NCI-H82 treated with DMSO at 0.1 percent for 48 hours (cell line): Measurements from ENCODE around the gene NUP160.
A peak's percentile ranks its signal among the peaks of the same experiment; 100 is the strongest.
"Not testable (repeated sequence)": the region's sequence is repeated elsewhere in the genome, so short reads cannot be mapped to it uniquely, and the experiment has no call there.

Source experiments
- DNase-seq: peaks from one replicate; lab custom pipeline; 2025; ENCODE audit not compliant: unreplicated experiment; lab: John Stamatoyannopoulos, UW

NUP160 gene, protein sequence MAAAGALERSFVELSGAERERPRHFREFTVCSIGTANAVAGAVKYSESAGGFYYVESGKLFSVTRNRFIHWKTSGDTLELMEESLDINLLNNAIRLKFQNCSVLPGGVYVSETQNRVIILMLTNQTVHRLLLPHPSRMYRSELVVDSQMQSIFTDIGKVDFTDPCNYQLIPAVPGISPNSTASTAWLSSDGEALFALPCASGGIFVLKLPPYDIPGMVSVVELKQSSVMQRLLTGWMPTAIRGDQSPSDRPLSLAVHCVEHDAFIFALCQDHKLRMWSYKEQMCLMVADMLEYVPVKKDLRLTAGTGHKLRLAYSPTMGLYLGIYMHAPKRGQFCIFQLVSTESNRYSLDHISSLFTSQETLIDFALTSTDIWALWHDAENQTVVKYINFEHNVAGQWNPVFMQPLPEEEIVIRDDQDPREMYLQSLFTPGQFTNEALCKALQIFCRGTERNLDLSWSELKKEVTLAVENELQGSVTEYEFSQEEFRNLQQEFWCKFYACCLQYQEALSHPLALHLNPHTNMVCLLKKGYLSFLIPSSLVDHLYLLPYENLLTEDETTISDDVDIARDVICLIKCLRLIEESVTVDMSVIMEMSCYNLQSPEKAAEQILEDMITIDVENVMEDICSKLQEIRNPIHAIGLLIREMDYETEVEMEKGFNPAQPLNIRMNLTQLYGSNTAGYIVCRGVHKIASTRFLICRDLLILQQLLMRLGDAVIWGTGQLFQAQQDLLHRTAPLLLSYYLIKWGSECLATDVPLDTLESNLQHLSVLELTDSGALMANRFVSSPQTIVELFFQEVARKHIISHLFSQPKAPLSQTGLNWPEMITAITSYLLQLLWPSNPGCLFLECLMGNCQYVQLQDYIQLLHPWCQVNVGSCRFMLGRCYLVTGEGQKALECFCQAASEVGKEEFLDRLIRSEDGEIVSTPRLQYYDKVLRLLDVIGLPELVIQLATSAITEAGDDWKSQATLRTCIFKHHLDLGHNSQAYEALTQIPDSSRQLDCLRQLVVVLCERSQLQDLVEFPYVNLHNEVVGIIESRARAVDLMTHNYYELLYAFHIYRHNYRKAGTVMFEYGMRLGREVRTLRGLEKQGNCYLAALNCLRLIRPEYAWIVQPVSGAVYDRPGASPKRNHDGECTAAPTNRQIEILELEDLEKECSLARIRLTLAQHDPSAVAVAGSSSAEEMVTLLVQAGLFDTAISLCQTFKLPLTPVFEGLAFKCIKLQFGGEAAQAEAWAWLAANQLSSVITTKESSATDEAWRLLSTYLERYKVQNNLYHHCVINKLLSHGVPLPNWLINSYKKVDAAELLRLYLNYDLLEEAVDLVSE (N-terminal part only)

DNA sequence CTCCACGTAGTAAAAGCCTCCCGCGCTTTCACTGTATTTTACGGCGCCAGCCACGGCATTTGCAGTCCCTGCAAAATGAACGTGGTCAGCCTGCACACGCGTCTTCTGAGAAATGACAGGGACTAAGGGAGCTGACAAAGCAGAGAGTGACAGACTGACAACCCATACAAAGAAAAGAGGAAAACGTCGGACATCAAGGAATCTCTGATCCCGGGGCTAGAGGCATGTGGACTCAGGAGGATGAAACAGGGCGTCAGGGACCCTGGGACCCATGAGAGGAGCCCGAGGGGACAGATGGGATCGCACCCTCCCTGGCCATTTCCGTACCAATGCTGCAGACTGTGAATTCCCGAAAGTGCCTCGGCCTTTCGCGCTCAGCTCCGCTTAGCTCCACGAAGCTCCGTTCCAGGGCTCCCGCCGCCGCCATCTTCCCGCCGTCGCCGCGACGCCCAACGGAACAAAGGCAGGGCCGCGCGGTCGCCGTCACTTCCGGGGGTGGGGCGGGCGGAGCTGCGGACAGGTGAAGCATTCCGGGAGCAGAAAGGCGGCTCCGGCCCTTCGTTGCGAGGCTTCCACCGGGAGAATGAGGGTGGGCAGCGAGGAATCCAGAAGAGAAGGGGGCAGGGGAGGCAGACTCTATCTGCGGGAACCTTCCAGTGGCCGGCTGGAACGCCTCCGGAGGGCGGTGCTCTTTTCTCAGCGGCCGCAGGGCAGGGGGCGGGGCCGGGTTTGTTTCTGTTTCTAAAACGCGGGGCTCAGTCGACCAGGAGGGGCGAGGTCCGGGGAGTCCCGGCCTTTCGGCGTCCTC is at the start of gene NUP160:
NUP160 (minus strand) TSS at position 459 of the 808 bp plus-strand sequence; CDS start at position 427, 32 bp downstream.
- DNase-seq: no peak

DNA sequence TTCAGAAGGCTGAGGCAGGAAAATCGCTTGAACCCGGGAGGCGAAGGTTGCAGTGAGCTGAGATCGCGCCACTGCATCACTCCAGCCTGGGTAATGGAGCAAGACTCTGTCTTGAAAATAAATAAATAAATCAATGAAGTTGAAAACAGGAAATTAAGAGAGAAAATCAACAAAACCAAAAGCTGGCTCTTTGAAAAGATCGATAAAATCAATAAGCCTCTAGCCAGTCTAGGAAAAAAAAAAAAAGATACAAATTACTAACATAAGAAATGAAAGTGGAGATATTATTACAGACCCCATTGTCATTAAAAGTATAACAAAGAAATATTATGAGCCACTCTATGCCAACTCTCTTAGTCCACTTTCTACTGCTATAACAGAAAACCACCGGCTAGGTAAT is 48.0 kb upstream of the NUP160 start:
- no peak for DNase-seq

DNA sequence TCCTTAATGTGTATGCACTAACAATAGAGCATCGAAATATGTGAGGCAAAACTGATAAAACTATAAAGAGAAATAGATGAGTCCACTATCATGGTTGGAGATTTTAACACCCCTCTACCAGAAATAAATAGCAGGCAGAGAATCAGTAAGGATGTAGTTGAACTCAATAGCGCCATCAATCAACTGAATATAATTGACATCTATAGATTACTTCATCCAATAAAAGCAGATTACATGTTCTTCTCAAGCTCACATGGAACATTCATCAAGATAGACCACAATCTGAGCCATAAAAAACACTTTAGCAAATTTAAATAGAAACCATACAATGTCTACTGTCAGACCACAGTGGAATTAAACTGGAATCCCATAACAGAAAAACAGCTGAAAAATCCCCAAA is 46.9 kb upstream of the NUP160 start:
- DNase-seq: peak; percentile 23

DNA sequence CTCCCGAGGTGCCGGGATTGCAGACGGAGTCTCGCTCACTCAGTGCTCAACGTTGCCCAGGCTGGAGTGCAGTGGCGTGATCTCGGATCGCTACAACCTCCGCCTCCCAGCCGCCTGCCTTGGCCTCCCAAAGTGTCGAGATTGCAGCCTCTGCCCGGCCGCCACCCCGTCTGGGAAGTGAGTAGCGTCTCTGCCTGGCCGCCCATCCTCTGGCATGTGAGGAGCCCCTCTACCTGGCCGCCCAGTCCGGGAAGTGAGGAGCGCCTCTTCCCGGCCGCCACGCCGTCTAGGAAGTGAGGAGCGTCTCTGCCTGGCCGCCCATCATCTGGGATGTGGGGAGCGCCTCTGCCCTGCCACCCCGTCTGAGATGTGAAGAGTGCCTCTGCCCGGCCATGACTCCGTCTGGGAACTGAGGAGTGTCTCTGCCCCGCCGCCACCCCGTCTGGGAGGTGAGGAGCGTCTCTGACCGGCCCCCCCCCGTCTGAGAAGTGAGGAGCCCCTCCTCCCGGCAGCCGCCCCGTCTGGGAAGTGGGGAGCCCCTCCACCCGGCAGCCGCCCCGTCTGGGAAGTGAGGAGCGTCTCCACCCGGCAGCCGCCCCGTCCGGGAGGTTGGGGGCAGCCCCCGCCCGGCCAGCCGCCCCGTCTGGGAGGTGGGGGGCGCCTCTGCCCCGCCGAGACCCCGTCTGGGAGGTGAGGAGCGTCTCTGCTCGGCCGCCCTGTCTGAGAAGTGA is 44.6 kb upstream of the NUP160 start:
- DNase-seq: not testable (repeated sequence)

DNA sequence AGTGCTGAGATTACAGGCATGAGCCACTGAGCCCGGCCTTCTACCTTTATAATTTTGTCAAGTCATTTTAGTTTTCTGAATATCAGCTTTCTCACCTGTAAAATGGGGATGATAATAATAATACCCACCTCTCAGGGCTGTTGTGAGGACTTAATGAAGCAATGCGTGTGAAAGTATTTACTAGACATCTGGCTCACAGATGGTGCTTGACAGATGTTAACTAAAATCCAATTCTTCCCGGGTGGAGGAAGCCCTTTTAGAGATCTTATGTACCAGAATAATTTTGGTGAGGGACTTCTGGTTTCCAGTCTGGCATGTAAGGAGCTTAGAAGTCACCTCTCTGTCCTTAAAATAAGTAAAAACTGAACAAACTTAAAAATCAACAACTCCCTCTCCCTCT is 43.7 kb upstream of the NUP160 start:
- peak; percentile 66 for DNase-seq

DNA sequence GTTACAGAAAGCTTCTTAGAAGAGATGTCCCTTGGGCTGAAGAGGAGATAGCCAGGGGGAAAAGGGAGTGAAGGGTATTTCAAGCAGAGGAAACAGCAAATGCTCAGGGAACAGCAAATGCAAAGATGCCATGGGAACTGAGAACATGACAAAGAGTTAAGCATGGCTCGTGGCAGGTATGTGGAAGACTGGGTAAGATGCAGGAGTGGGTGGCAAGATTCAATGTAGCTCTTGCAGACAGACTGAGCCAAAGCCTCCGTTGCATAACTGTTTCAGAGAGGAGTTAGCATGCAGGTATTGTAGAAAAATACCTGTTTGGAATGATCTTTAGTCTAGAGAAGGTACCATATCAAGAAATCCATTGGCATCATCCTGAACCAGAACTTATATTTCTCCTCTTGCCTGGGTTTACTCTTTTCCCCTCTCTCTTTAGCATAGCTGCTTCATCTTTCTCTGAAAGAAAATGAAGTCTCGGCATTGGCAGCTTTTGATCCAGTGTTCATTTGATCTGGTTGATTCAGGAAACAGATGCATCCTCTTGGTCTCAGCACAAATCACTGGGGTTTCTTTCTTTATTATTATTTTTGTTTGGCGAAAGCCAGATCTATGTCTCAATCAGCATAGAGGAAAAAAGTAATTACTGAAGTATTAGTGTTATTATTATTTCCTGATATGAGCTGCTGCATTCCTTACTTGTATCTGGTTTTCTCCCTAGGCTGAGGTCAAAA is 41.7 kb upstream of the NUP160 start:
- DNase-seq: no peak

DNA sequence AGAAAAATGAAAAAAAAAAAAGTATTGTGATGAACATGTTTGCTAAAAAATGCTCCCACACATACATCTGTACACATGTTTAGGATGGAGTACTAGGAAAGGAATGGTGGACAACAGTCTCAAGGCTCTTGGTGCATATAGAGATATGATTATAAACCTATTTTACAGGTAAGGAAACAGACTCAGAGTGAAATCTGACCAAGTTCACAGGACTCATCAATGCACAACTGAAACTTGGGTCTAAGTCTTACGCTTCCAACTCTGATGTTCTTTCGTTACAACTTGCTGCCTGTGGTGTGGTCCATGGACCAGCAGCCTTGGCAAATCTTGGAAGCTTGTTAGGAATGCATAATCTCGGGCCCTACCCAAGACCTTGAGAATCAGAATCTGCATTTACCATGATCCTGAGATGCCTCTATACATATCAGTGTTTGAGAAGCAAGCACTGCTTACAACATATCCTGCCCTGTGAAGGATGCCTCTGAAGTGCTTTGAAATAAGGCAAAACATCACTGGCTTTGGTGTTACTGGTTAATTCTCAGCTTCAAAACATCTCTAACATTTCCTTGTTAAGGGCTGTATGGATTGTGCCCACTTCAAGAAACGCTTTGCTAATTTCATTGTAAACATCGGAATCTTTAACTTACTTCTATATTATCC is 39.9 kb upstream of the NUP160 start:
- DNase-seq: no peak

DNA sequence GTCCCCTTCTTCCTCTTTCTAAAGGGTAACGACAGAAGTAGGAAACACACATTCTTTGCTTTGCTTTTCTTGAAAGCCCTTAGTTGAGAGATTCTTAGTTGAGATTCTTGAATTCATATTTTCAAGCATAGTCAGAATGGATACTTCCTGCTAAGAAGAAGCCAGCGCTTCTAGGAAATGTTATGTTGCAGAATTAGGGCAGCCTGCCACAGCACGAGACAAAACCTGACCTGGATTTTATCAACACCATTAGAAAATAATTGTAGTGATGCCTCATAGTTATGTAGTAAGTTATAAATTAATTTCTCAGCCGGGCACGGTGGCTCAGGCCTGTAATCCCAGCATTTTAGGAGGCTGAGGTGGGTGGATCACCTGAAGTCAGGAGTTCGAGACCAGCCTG is 37.9 kb upstream of the NUP160 start:
- DNase-seq: no peak

DNA sequence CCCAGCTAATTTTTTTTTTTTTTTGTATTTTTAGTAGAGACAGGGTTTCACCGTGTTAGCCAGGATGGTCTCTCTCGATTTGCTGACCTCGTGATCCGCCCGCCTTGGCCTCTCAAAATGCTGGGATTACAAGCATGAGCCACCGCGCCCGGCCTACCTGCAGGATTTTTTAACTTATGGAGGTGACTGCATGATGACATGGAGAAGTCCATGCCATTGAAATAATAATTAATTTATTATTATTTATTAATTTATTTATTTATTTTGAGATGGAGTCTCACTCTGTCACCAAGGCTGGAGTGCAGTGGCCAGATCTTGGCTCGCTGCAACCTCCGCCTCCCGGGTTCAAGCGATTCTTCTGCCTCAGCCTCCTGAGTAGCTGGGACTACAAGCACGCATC is 34.3 kb upstream of the NUP160 start:
- DNase-seq: not testable (repeated sequence)

DNA sequence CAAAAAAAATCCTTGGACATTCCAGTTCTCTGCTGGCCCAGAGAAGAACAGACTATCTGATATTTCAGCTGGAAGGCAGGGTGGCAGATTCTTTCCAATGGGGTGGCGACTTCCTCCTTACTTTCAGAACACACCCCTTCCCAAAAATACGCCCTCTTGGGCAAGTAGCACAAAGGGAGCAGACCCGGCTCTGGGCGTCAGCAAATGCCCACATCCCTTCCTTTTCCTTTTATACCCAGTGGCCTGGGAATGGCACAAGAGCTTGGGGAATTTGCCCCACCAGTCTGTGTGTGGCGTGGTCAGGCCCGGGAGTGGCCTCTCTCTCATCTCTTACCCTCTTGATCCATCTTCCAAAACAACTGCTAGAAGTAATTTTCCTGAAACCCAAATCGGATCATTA is 33.0 kb upstream of the NUP160 start:
- DNase-seq: no peak

DNA sequence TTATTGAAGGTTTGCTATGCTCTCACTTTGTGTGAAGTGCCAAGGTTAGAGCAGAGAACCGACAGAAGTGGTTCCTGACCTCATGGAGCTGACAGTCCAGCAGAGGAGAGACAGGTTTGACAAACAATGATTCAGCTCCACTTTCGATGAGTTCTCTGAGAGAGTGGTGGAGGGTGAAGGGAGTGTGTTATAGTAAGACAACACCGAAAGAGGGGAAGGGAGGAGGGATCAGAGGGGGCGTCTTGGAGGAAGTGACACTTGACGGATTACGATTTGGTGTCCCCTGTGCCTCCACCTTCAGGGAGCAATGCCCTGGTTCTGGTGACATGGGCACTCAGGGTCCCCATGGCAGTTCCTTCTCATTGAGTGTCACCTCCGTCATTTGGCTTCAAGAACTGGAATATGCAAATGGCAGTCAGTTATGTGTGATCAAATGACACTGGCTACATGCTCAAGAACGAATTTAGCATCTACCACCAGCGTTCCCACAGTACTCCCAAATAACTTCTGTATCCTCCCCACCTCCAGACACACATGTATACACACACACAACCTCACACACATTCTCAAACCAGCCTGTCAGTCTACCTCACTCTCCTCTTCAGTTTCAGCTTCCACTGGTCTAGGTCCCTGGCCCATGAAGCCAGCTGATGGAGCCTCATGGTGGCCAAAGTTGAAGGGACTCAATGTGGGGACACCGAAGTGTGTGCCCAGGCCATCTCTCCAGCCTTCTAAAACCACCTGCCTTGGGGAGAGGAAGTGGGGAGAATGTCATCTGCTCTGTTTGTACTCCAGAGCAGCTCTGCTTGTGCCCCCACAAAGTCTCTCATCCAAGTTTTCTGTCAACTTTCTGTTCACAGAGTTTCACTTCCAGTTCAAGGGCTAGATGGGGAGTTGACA is 31.4 kb upstream of the NUP160 start:
- no peak for DNase-seq

DNA sequence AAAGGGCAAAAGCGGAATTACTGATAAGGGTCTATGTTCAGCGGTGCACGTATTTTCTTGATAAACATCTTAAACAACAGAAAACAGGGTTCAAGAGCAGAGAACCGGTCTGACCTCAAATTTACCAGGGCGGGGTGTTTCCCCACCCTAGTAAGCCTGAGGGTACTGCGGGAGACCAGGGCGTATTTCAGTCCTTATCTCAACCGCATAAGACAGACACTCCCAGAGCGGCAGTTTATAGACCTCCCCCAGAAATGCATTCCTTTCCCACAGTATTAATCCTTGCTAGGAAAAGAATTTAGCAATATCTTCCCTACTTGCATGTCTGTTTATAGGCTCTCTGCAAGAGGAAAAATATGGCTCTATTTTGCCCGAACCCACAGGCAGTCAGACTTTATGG is 27.7 kb upstream of the NUP160 start:
- DNase-seq: not testable (repeated sequence)

DNA sequence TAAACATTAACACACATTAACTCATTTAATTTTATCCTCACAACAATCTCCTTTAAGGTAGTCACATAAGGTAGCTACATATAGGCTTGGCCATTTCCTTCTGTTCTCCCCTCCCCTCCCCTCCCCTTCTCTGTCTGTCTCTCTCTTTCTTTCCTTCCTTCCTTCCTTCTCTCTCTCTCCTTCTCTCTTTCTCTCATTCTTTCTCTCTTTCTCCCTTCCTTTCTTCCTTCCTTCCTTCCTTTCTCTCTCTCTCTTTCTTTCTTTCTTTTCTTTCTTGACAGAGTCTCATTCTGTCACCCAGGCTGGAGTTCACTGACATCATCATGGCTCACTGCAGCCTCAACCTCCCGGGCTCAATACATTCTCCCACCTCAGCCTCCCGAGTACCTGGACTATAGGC is 22.3 kb upstream of the NUP160 start:
- no peak for DNase-seq

DNA sequence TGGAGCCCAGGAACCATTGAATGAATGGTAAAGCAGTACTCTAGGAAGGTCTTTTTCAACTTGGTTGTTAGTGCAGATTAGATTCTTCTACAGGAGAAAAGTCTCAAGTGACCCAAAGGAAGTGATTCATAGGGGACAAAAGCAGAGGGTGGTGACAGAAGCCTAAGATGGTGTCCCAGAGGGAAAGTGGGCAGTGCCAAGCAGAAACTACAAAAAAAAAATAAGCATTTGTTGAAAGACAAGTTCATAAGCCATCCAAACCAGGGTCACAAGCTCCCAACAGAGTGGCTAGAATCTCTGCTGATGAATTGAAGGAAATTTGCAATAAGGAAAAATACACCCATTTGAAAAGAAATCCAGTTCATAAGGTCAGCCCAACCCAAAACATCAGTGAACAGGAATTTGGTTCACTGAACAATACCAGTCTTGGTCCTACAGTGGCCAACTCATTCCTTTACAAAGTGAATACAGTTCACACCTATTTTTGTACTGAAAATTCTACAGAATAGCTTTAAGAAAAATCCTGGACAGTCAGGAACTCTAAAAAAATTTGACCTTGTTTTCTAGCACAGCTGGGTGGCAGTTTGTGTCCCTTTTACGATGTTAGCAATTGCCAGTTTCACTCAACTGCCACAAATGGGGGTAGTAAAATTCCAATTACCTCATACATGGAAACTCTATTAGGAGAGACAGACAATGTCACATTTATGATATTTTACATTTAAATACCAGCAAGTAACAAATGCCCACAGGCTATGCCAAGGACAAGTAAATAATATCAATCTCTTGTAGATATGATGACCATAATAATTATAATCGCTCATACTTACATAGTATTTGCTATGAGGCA is 21.6 kb upstream of the NUP160 start:
- no peak for DNase-seq

DNA sequence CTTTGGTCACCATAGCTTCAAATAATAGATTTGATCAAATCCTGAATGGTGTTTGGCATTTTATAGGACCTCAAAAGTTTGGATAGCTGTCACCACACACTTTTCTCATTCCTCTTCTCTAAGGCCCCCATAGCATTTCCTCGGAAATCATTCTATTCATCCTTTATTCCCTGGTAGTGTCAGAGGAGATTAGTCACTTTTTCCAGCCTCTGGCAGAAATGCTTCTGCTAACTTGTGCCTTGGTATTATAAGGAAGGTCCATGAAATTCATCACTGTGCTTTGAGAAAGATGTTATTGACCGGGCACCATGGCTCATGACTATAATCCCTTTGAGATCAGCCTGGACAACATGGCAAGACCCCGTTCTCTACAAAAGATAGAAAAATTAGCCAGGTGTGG is 19.7 kb upstream of the NUP160 start:
- no peak for DNase-seq

DNA sequence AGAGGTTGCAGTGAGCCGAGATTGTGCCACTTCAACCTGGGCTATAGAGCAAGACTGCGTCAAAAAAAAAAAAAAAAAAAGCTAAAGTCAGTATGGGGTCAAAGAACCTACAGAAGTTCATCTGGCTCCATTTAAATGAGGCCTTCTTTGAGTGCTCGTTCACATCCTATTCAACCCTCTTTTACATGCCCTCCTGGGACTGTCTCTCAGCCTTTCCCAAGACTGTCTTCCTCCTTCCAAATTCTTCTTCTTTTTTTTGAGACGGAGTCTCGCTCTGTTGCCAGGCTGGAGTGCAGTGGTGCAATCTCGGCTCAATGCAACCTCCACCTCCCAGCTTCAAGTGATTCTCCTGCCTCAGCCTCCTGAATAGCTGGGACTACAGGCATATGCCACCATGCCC is 18.7 kb upstream of the NUP160 start:
- not testable (repeated sequence) for DNase-seq

DNA sequence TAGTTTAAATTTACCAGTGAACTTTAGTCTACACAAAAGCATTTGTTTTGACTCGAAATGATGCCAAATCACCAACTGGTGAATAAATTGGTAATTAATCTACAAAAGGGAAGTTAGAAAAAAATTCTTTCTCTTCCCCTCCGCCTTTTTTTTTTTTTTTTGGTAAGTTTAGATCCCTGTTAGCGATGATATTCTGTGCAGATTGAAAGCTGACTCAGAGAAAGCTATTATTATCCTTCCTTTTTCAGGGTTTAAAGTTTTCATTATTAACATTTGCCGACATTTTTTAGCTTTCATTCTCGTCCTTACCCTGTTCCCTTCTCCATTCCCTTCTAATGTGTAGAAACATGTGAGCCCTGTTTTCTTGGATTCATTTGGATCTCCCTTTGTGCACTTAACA is 16.8 kb upstream of the NUP160 start:
- no peak for DNase-seq
